Neural progenitor cell (in vitro differentiated cells): ENCODE results near the gene ABCC8. TPM values are rescaled to one million over a fixed set of nuclear protein-coding genes. Genes with fewer than 3 reads are reported as not detected.

Experiments
- DNase-seq: peaks from one replicate; pipeline ENCODE4 v3.0.0-alpha.2; 2016; ENCODE audit warnings: low spot score
- H2AFZ ChIP-seq: fragments of 200-600 bp; sonication (generic); replicated peaks from 2 replicates; pipeline ENCODE4 v1.6.1; 2016; ENCODE audit warnings: antibody characterized with exemption
- H3F3A ChIP-seq: fragments of 200-600 bp; sonication (generic); 2 replicates; pipeline ENCODE4 v1.6.1; 2016; ENCODE audit warnings: antibody characterized with exemption, low read depth
- H3K27ac ChIP-seq: fragments of 200-600 bp; sonication (generic); 2 replicates; pipeline ENCODE4 v1.5.1; 2016; ENCODE audit warnings: mild to moderate bottlenecking
- H3K27me3 ChIP-seq: fragments of 200-600 bp; sonication (generic); 2 replicates; pipeline ENCODE4 v1.6.1; 2016; ENCODE audit warnings: mild to moderate bottlenecking, moderate library complexity
- H3K36me3 ChIP-seq: fragments of 200-600 bp; sonication (generic); 2 replicates; pipeline ENCODE4 v1.5.1; 2016
- H3K4me1 ChIP-seq: fragments of 200-600 bp; sonication (generic); 2 replicates; pipeline ENCODE4 v1.6.1; 2016; ENCODE audit warnings: mixed run types
- H3K4me2 ChIP-seq: fragments of 200-600 bp; sonication (generic); 2 replicates; pipeline ENCODE4 v1.6.1; 2016
- H3K4me3 ChIP-seq: fragments of 200-600 bp; sonication (generic); 2 replicates; pipeline ENCODE4 v1.5.1; 2016
- H3K79me2 ChIP-seq: fragments of 200-600 bp; sonication (generic); 2 replicates; pipeline ENCODE4 v1.6.1; 2016; ENCODE audit warnings: low read depth
- H3K9ac ChIP-seq: fragments of 200-600 bp; sonication (generic); 2 replicates; pipeline ENCODE4 v1.6.1; 2016
- H3K9me3 ChIP-seq: fragments of 200-600 bp; sonication (generic); 2 replicates; pipeline ENCODE4 v1.5.1; 2016; ENCODE audit warnings: low read depth
- H4K20me1 ChIP-seq: fragments of 200-600 bp; sonication (generic); 2 replicates; pipeline ENCODE4 v1.6.1; 2016; ENCODE audit warnings: low read depth
- H3K27ac Mint-ChIP-seq: 3 replicates; pipeline ENCODE4 v1.8.0; 2021; ENCODE audit warnings: mixed read lengths
- H3K27me3 Mint-ChIP-seq: 2 replicates; pipeline ENCODE4 v1.8.0; 2022; ENCODE audit warnings: low read depth, mild to moderate bottlenecking, inconsistent platforms, moderate library complexity, mixed read lengths; ENCODE audit not compliant: insufficient read depth
- H3K36me3 Mint-ChIP-seq: 3 replicates; pipeline ENCODE4 v1.8.0; 2021; ENCODE audit warnings: mixed read lengths
- H3K4me1 Mint-ChIP-seq: 3 replicates; pipeline ENCODE4 v1.8.0; 2021; ENCODE audit warnings: mixed read lengths
- H3K4me3 Mint-ChIP-seq: 3 replicates; pipeline ENCODE4 v1.8.0; 2021; ENCODE audit warnings: mild to moderate bottlenecking, moderate library complexity, mixed read lengths
- H3K9me3 Mint-ChIP-seq: 3 replicates; pipeline ENCODE4 v1.8.0; 2020; ENCODE audit warnings: mixed read lengths
- EZH2 ChIP-seq: fragments of 200-600 bp; sonication (generic); IDR thresholded peaks from 2 replicates; pipeline ENCODE4 v1.6.1; 2017; ENCODE audit warnings: antibody characterized with exemption, mild to moderate bottlenecking, moderate library complexity
- EZH2phosphoT487 ChIP-seq: fragments of 200-600 bp; sonication (generic); IDR thresholded peaks from 2 replicates; pipeline ENCODE4 v1.6.1; 2017; ENCODE audit warnings: antibody characterized with exemption
- total RNA-seq: library from RNA; depleted of rRNA; stranded (reverse); fragments of >200 nt; gene quantifications from 2 replicates; pipeline ENCODE4 v1.2.3, GENCODE V29; 2015; ENCODE audit warnings: low replicate concordance
- TF ChIP-seq, protein P1 (sequence below): fragments of 200-600 bp; sonication (generic); IDR thresholded peaks from 2 replicates; pipeline ENCODE4 v1.5.1; 2017; ENCODE audit warnings: antibody characterized with exemption, mild to moderate bottlenecking

The ABCC8 gene
- total RNA-seq, 1 donor from 2014 or later = 0.32 TPM

DNA sequence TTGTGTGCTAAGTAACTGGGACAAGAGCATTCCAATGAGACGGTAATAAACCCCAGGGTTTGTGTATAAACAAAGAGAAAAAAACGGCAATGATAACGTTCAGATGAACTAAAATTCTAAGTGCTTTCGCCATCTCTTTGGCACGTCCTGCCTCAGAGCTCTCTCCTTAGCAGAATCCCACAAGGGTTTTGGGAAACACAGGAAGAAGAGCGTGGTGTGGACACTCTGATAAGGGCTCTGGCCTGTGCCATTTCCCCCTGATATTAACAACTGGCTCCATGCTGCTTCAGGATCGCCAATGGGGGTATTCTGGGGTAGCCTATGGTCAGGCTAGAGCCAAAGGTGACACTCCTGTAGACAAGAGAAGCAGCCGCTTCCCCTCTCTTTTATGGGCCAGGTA is 18.4 kb downstream of the ABCC8 start:
- H3K4me1 ChIP-seq = peaks cover 8% of the 10 kb centered on the region
- H3K9me3 Mint-ChIP-seq = no peaks in the 10 kb centered on the region
- TF ChIP-seq EZH2 = no peak
- DNase-seq = no peak
- H3K36me3 Mint-ChIP-seq = peaks cover 2% of the 10 kb centered on the region
- H3K9me3 ChIP-seq = no peaks in the 10 kb centered on the region
- no peaks in the 10 kb centered on the region for H3F3A ChIP-seq
- H3K9ac ChIP-seq = no peak overlapping the region
- peak overlapping the region; percentile 40 for H3K27ac Mint-ChIP-seq
- no peaks in the 10 kb centered on the region for H3K4me1 Mint-ChIP-seq
- no peaks in the 10 kb centered on the region for H3K36me3 ChIP-seq
- peaks cover 8% of the 10 kb centered on the region for H3K27me3 Mint-ChIP-seq
- no peaks in the 10 kb centered on the region for H3K27me3 ChIP-seq
- H4K20me1 ChIP-seq = no peaks in the 10 kb centered on the region
- no peak overlapping the region for H3K27ac ChIP-seq
- no peak overlapping the region for H3K4me3 ChIP-seq
- no peak overlapping the region for H3K4me3 Mint-ChIP-seq
- no peaks in the 10 kb centered on the region for H3K79me2 ChIP-seq
- H3K4me2 ChIP-seq = no peak overlapping the region
- peak overlapping the region; percentile 65 for H2AFZ ChIP-seq

DNA sequence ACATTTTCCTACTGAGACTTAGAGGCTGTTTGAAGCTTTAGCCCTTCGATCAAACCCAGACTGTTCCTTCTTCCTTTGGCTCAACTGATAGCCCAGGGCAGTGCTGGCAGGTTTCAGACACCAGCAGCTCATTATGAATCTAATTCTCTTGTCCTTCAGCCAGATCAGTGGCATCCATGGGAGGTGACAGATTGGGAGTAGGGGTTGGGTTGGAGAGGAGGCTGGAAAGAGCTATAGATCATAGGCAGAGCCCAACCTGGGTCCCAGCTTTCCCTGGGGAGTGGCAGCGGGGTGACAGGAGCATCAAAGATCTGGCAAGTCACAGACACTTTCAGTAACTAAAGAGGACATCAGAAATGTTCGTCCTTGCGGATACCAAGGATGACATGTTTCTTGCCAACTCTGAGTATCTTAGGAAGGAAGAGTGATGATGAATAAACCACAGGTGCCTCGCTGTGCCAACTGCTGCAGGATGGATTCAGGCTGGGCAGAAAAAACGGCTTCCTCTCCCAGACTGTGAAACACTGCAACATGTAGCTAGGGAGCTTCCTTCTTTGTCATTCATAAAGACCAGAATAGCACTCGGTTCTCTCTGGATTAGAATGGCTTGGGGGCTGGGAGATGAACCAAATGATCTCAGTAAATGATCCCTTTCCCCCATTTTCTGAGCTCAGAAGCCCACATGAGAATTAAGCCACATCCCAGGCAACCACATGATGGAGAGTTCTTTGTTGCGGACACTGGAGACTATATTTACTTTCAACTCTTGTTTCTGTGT is 19.1 kb downstream of the ABCC8 start:
- Histone ChIP-seq H3K4me2 (peak overlapping the region; percentile 9), H3K9me3 (no peaks in the 10 kb centered on the region), H3K4me1 (peaks cover 8% of the 10 kb centered on the region), H3K27me3 (no peaks in the 10 kb centered on the region), H3F3A (no peaks in the 10 kb centered on the region), H3K27ac (no peak overlapping the region), H3K4me3 (no peak overlapping the region), H3K36me3 (no peaks in the 10 kb centered on the region), H3K9ac (no peak overlapping the region), H2AFZ (peak overlapping the region; percentile 65), H4K20me1 (no peaks in the 10 kb centered on the region), H3K79me2 (no peaks in the 10 kb centered on the region)
- TF ChIP-seq EZH2phosphoT487 (no peak), EZH2 (no peak)
- TF ChIP-seq, protein P1, sequence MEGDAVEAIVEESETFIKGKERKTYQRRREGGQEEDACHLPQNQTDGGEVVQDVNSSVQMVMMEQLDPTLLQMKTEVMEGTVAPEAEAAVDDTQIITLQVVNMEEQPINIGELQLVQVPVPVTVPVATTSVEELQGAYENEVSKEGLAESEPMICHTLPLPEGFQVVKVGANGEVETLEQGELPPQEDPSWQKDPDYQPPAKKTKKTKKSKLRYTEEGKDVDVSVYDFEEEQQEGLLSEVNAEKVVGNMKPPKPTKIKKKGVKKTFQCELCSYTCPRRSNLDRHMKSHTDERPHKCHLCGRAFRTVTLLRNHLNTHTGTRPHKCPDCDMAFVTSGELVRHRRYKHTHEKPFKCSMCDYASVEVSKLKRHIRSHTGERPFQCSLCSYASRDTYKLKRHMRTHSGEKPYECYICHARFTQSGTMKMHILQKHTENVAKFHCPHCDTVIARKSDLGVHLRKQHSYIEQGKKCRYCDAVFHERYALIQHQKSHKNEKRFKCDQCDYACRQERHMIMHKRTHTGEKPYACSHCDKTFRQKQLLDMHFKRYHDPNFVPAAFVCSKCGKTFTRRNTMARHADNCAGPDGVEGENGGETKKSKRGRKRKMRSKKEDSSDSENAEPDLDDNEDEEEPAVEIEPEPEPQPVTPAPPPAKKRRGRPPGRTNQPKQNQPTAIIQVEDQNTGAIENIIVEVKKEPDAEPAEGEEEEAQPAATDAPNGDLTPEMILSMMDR = no peak
- H3K9me3 Mint-ChIP-seq = no peaks in the 10 kb centered on the region
- peaks cover 2% of the 10 kb centered on the region for H3K36me3 Mint-ChIP-seq
- H3K4me3 Mint-ChIP-seq = no peak overlapping the region
- H3K27ac Mint-ChIP-seq = no peak overlapping the region
- H3K27me3 Mint-ChIP-seq = peaks cover 8% of the 10 kb centered on the region
- H3K4me1 Mint-ChIP-seq = no peaks in the 10 kb centered on the region
- no peak for DNase-seq

DNA sequence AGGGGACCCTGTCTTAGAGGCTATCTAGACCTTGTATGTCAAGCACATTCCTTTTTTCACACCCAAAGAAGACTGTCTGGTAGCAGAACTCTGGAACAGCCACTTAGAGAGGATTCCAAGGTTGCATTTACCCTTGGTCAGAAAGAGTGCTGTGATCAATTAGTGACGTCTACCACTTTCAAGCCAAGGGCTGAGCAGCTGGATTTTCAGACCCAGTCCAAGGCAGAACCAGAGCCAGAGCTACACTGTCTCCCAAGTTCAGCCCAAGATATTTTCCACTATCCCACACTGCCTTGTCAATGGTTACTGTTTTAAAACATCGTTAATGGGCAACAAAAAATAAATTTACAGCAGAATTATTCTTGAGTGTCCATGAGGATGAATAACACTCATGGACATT is 24.0 kb downstream of the ABCC8 start:
- Mint-ChIP-seq H3K27ac (no peak overlapping the region), H3K27me3 (no peaks in the 10 kb centered on the region)

DNA sequence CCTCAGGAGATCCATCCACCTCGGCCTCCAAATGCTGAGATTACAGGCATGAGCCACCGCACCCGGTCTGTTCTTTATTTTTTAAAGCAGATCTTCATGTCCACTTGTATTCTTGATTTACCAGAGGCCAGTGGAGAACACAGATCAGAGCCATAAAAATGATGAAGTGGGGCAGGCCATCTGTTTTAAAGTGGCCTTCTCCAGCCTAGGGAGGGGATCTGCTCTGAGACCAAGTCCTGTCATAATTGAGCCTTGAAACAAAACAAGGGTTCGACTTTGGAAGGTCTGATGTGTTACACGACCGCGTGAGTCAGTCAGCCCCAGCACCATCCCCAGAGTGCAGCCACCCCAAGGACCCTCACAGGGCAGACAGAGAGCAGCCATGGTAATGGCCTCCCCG is 27.5 kb downstream of the ABCC8 start:
- TF ChIP-seq, protein P1 = no peak
- TF ChIP-seq EZH2 (no peak), EZH2phosphoT487 (no peak)
- Mint-ChIP-seq H3K36me3 (no peaks in the 10 kb centered on the region), H3K4me1 (no peaks in the 10 kb centered on the region), H3K27ac (no peak overlapping the region), H3K27me3 (peaks cover 2% of the 10 kb centered on the region), H3K9me3 (no peaks in the 10 kb centered on the region), H3K4me3 (no peak overlapping the region)
- Histone ChIP-seq H3F3A (no peaks in the 10 kb centered on the region), H4K20me1 (no peaks in the 10 kb centered on the region), H2AFZ (no peak overlapping the region), H3K36me3 (no peaks in the 10 kb centered on the region), H3K79me2 (no peaks in the 10 kb centered on the region), H3K9ac (no peak overlapping the region), H3K27ac (no peak overlapping the region), H3K4me1 (peaks cover under 1% of the 10 kb centered on the region), H3K9me3 (no peaks in the 10 kb centered on the region), H3K27me3 (no peaks in the 10 kb centered on the region), H3K4me2 (no peak overlapping the region), H3K4me3 (no peak overlapping the region)
- DNase-seq = no peak

More for the DNA sequence above, 24.0 kb downstream of the ABCC8 start:
- peaks cover 5% of the 10 kb centered on the region for H3K4me1 ChIP-seq
- H2AFZ ChIP-seq = no peak overlapping the region
- no peaks in the 10 kb centered on the region for H3K36me3 ChIP-seq
- no peak overlapping the region for H3K4me2 ChIP-seq
- no peaks in the 10 kb centered on the region for H3K9me3 ChIP-seq
- no peak overlapping the region for H3K27ac ChIP-seq
- H3K79me2 ChIP-seq = no peaks in the 10 kb centered on the region
- no peaks in the 10 kb centered on the region for H4K20me1 ChIP-seq
- H3K27me3 ChIP-seq = no peaks in the 10 kb centered on the region
- no peaks in the 10 kb centered on the region for H3K4me1 Mint-ChIP-seq
- no peak for TF ChIP-seq EZH2
- TF ChIP-seq, protein P1 = no peak
- H3K9me3 Mint-ChIP-seq = no peaks in the 10 kb centered on the region
- no peak overlapping the region for H3K9ac ChIP-seq
- no peak overlapping the region for H3K4me3 Mint-ChIP-seq
- no peak overlapping the region for H3K4me3 ChIP-seq
- no peaks in the 10 kb centered on the region for H3F3A ChIP-seq
- no peaks in the 10 kb centered on the region for H3K36me3 Mint-ChIP-seq
- no peak for DNase-seq
